Muscle of leg (tissue), 11 donors: ENCODE data around the gene TAF4. TPM values are rescaled to one million over a fixed set of nuclear protein-coding genes. Genes with fewer than 3 reads are reported as not detected.
A peak's percentile ranks its signal among the peaks of the same experiment; 100 is the strongest.

ENCODE experiments used
- DNase-seq: peaks from one replicate; pipeline ENCODE4 v3.0.0; 2013
- H3K27ac ChIP-seq: one replicate; pipeline ENCODE4 v1.5.1; 2013; ENCODE audit warnings: mild to moderate bottlenecking, low read length, control low read depth
- H3K27me3 ChIP-seq: one replicate; pipeline ENCODE4 v1.6.1; 2013; ENCODE audit warnings: low read length; ENCODE audit not compliant: control insufficient read depth, insufficient read depth
- H3K36me3 ChIP-seq: one replicate; pipeline ENCODE4 v1.6.1; 2013; ENCODE audit warnings: low read length; ENCODE audit not compliant: control insufficient read depth, insufficient read depth
- H3K4me1 ChIP-seq: one replicate; pipeline ENCODE4 v1.6.1; 2013; ENCODE audit warnings: low read length; ENCODE audit not compliant: control insufficient read depth, insufficient read depth
- H3K4me3 ChIP-seq: one replicate; pipeline ENCODE4 v1.5.1; 2013; ENCODE audit warnings: low read length, control low read depth
- H3K9me3 ChIP-seq: replicated peaks from 2 replicates; pipeline ENCODE4 v1.6.1; 2013; ENCODE audit warnings: low read depth, low read length; ENCODE audit not compliant: control insufficient read depth
- WGBS: methylation state at CpG from one replicate; pipeline ENCODE4 v1.1.5; 2013; ENCODE audit warnings: missing lambda C conversion rate; ENCODE audit not compliant: insufficient coverage; 5-methylcytosine and 5-hydroxymethylcytosine counted together
- polyA plus RNA-seq, 8 donors: library from polyadenylated mRNA; unstranded; fragments of 120-200 nt; gene quantifications; one replicate each; pipeline versions ENCODE4 v1.2.1 to v1.2.3, GENCODE V29; 2013; ENCODE audit warnings: inconsistent platforms in 1 of 8, low replicate concordance in 1 of 8; ENCODE audit not compliant: insufficient read length in 8 of 8, insufficient read depth in 1 of 8
- total RNA-seq: library from RNA; stranded (reverse); fragments of 120-200 nt; gene quantifications from one replicate; pipeline ENCODE4 v1.2.4, GENCODE V29; 2013

The TAF4 gene
- total and polyA plus RNA-seq, 9 donors, result 5.1 to 21.5 (median 11.7) TPM

GRCh38 chr20:62012631-62013030 is 53.0 kb downstream of the TAF4 start:
- Histone ChIP-seq H3K27me3 (no peaks in the 10 kb centered on the region), H3K36me3 (peaks cover 43% of the 10 kb centered on the region), H3K9me3 (no peaks in the 10 kb centered on the region), H3K4me3 (no peak overlapping the region), H3K4me1 (peaks cover 3% of the 10 kb centered on the region), H3K27ac (no peak overlapping the region)
- DNase-seq, result no peak
- WGBS, result 93% methylated on average over 10 of the region's 12 CpGs

- Histone ChIP-seq H3K27ac (no peak overlapping the region), H3K36me3 (peaks cover 49% of the 10 kb centered on the region), H3K4me1 (peaks cover 3% of the 10 kb centered on the region), H3K9me3 (no peaks in the 10 kb centered on the region), H3K4me3 (no peak overlapping the region), H3K27me3 (no peaks in the 10 kb centered on the region)
- no peak for DNase-seq
- 90% methylated on average over 18 of the region's 27 CpGs for WGBS
These were observed 53.6 kb downstream of the TAF4 start for GRCh38 chr20:62011938-62012534.

- Histone ChIP-seq H3K27me3 (no peaks in the 10 kb centered on the region), H3K9me3 (no peaks in the 10 kb centered on the region), H3K4me1 (peaks cover 3% of the 10 kb centered on the region), H3K36me3 (peaks cover 53% of the 10 kb centered on the region), H3K27ac (no peak overlapping the region), H3K4me3 (no peak overlapping the region)
- no peak for DNase-seq
- WGBS, result 84% methylated on average over 4 of the region's 6 CpGs
These were observed 54.3 kb downstream of the TAF4 start for GRCh38 chr20:62011403-62011790.

GRCh38 chr20:62010551-62011402 is 54.9 kb downstream of the TAF4 start:
- DNase-seq, result peak; percentile 73
- Histone ChIP-seq H3K36me3 (peaks cover 59% of the 10 kb centered on the region), H3K9me3 (no peaks in the 10 kb centered on the region), H3K27ac (no peak overlapping the region), H3K4me3 (no peak overlapping the region), H3K27me3 (no peaks in the 10 kb centered on the region), H3K4me1 (peaks cover 3% of the 10 kb centered on the region)
- WGBS, result no CpG with 5 or more reads among the region's 13 CpGs

- Histone ChIP-seq H3K36me3 (peaks cover 68% of the 10 kb centered on the region), H3K4me1 (peaks cover 3% of the 10 kb centered on the region), H3K9me3 (no peaks in the 10 kb centered on the region), H3K27ac (no peak overlapping the region), H3K27me3 (no peaks in the 10 kb centered on the region), H3K4me3 (no peak overlapping the region)
- 94% methylated on average over 30 of the region's 32 CpGs for WGBS
- DNase-seq, result no peak
These were observed 55.7 kb downstream of the TAF4 start for GRCh38 chr20:62009869-62010445.

- no peaks in the 10 kb centered on the region for H3K27me3 ChIP-seq
- 96% methylated on average over 11 of the region's 13 CpGs for WGBS
These were observed 56.4 kb downstream of the TAF4 start for GRCh38 chr20:62009322-62009721.

GRCh38 chr20:62008643-62009183 is 57.0 kb downstream of the TAF4 start:
- 87% methylated on average over 9 of the region's 15 CpGs for WGBS
- H3K9me3 ChIP-seq, result no peaks in the 10 kb centered on the region

More at GRCh38 chr20:62009322-62009721, 56.4 kb downstream of the TAF4 start:
- no peak overlapping the region for H3K27ac ChIP-seq
- H3K9me3 ChIP-seq, result no peaks in the 10 kb centered on the region
- H3K4me3 ChIP-seq, result no peak overlapping the region
- no peak for DNase-seq
- H3K36me3 ChIP-seq, result peaks cover 71% of the 10 kb centered on the region
- peaks cover 3% of the 10 kb centered on the region for H3K4me1 ChIP-seq

GRCh38 chr20:62007127-62007647 is 58.5 kb downstream of the TAF4 start:
- H3K9me3 ChIP-seq, result no peaks in the 10 kb centered on the region
- H3K4me1 ChIP-seq, result peaks cover 3% of the 10 kb centered on the region
- H3K27me3 ChIP-seq, result no peaks in the 10 kb centered on the region
- WGBS, result 85% methylated on average over 11 of the region's 17 CpGs
- H3K36me3 ChIP-seq, result peaks cover 80% of the 10 kb centered on the region
- no peak for DNase-seq
- H3K4me3 ChIP-seq, result no peak overlapping the region
- no peak overlapping the region for H3K27ac ChIP-seq

More at GRCh38 chr20:62008643-62009183, 57.0 kb downstream of the TAF4 start:
- Histone ChIP-seq H3K27me3 (no peaks in the 10 kb centered on the region), H3K36me3 (peaks cover 73% of the 10 kb centered on the region), H3K27ac (no peak overlapping the region), H3K4me1 (peaks cover 3% of the 10 kb centered on the region), H3K4me3 (no peak overlapping the region)
- no peak for DNase-seq

GRCh38 chr20:62006482-62006881 is 59.2 kb downstream of the TAF4 start:
- Histone ChIP-seq H3K36me3 (peaks cover 80% of the 10 kb centered on the region), H3K9me3 (no peaks in the 10 kb centered on the region), H3K27ac (no peak overlapping the region), H3K4me1 (peaks cover 3% of the 10 kb centered on the region), H3K4me3 (no peak overlapping the region), H3K27me3 (no peaks in the 10 kb centered on the region)
- no peak for DNase-seq
- 98% methylated on average over 24 of the region's 28 CpGs for WGBS

- Histone ChIP-seq H3K36me3 (peaks cover 88% of the 10 kb centered on the region), H3K9me3 (no peaks in the 10 kb centered on the region), H3K4me1 (no peaks in the 10 kb centered on the region), H3K27ac (no peak overlapping the region), H3K4me3 (no peak overlapping the region), H3K27me3 (no peaks in the 10 kb centered on the region)
- no peak for DNase-seq
- WGBS, result 90% methylated on average over 4 of the region's 5 CpGs
These were observed 61.1 kb downstream of the TAF4 start for GRCh38 chr20:62004614-62005013.
